Stomach (tissue), 9 donors: ENCODE measurements around the gene ZMYND8. TPM values are rescaled to one million over a fixed set of nuclear protein-coding genes. Genes with fewer than 3 reads are reported as not detected.
A peak's percentile ranks its signal among the peaks of the same experiment; 100 is the strongest.

Experiments
- DNase-seq, 2 donors: peaks; one replicate each; pipeline versions ENCODE4 v3.0.0 to v3.0.0-alpha.2; 2013 to 2019
- H3K27ac ChIP-seq, 5 donors: fragments of 200-600 bp in 4 of 5; sonication (generic) in 4 of 5; one replicate each; pipeline ENCODE4 v1.5.1; 2013 to 2019; ENCODE audit warnings: mild to moderate bottlenecking in 1 of 5, moderate library complexity in 1 of 5
- H3K27me3 ChIP-seq, 3 donors: fragments of 200-600 bp; sonication (generic); one replicate each; pipeline ENCODE4 v1.5.1; 2017 to 2019; ENCODE audit warnings: mixed run types in 1 of 3
- H3K36me3 ChIP-seq, 4 donors: fragments of 200-600 bp; sonication (generic); 1 replicate in 3 of 4; 2 replicates in 1 of 4; pipeline ENCODE4 v1.5.1; 2016 to 2019
- H3K4me1 ChIP-seq, 4 donors: fragments of 200-600 bp; sonication (generic); one replicate each; pipeline ENCODE4 v1.5.1; 2016 to 2019
- H3K4me3 ChIP-seq, 4 donors: fragments of 200-600 bp; sonication (generic) in 3 of 4; one replicate each; pipeline ENCODE4 v1.5.1; 2016 to 2019; ENCODE audit warnings: mild to moderate bottlenecking in 1 of 4
- H3K9me3 ChIP-seq, 4 donors: fragments of 200-600 bp; sonication (generic); one replicate each; pipeline ENCODE4 v1.5.1; 2016 to 2019
- CTCF ChIP-seq, 7 experiments: fragments of 450-650 bp in 4 of 7; fragments of 200-600 bp in 3 of 7; sonication (generic) in 3 of 7; IDR thresholded peaks; one replicate each; pipeline ENCODE4 v1.5.1; 2016 to 2019; ENCODE audit warnings: antibody characterized with exemption in 7 of 7, control low read depth in 2 of 7, mild to moderate bottlenecking in 1 of 7
- EP300 ChIP-seq: sonication (generic); formaldehyde crosslinking; IDR thresholded peaks from one replicate; pipeline ENCODE4 v1.6.1; 2017; ENCODE audit warnings: antibody characterized with exemption
- POLR2A ChIP-seq, 4 donors: fragments of 450-650 bp; IDR thresholded peaks; one replicate each; pipeline ENCODE4 v1.6.1; 2016; ENCODE audit warnings: antibody characterized with exemption in 4 of 4, control low read depth in 2 of 4, mild to moderate bottlenecking in 1 of 4, moderate library complexity in 1 of 4
- POLR2AphosphoS5 ChIP-seq, 3 donors: sonication (generic); formaldehyde crosslinking; IDR thresholded peaks; one replicate each; pipeline ENCODE4 v1.6.1; 2016; ENCODE audit warnings: antibody characterized with exemption in 3 of 3
- WGBS, 5 donors: extraction: QIAGEN DNeasy Blood & Tissue Kit in 3 of 5; methylation state at CpG; one replicate each; pipeline versions ENCODE4 v1.1.5 to v1.1.7; 2013 to 2018; 5-methylcytosine and 5-hydroxymethylcytosine counted together
- intact Hi-C: fragments of 100-400 bp; cut with DNase I; formaldehyde crosslinking; loops from one replicate; pipeline ENCODE4 v1.15.1; 2023; ENCODE audit warnings: low total_unique reads
- polyA plus RNA-seq, 3 donors: library from polyadenylated mRNA; stranded (reverse); fragments of 200-250 nt; gene quantifications; one replicate each; pipeline ENCODE4 v1.2.3, GENCODE V29; 2013
- total RNA-seq, 5 donors: library from RNA; depleted of rRNA; stranded (reverse); fragments of >200 nt; gene quantifications; one replicate each; pipeline versions ENCODE4 v1.1.0 to v1.2.3, GENCODE V29; 2014 to 2016
- donor health status: healthy with polysubstance abuse.
- donor health status: Bipolar disorder and iron deficiency.
- donor health status: healthy.

The ZMYND8 gene
- total and polyA plus RNA-seq, 8 donors = 9.2 to 82.6 (median 39.4) TPM

- peak; percentile 38 to 88 for DNase-seq
- WGBS, 5 donors = 81 to 86% (median 83%) methylated on average over 8 of the region's 8 CpGs
- no peaks in the 10 kb centered on the region for H3K27me3 ChIP-seq
- no peaks in the 10 kb centered on the region for H3K9me3 ChIP-seq
- H3K27ac ChIP-seq = peak overlapping the region in 4 of 5 donors; percentile 63 to 87 (median 84)
- intact Hi-C loops = loop anchor here (5.0 kb wide), 1 partner anchor 109 kb away; no protein-coding TSS in a partner anchor
- TF ChIP-seq CTCF (IDR thresholded peaks at IDR 0.05) (peak in 5 of 7 experiments; percentile 69 to 99 (median 85)), POLR2AphosphoS5 (IDR thresholded peaks at IDR 0.05) (peak in 1 of 3 donors; percentile 73), POLR2A (IDR thresholded peaks at IDR 0.05) (no peak), EP300 (no peak)
- peaks cover 35 to 59% (median 45%) of the 10 kb centered on the region in 4 donors for H3K4me1 ChIP-seq
- peaks cover 21 to 77% (median 62%) of the 10 kb centered on the region in 4 donors for H3K36me3 ChIP-seq
- H3K4me3 ChIP-seq = no peak overlapping the region
Measured at GRCh38 chr20:47272893-47273590, 83.5 kb downstream of the ZMYND8 start.

DNA sequence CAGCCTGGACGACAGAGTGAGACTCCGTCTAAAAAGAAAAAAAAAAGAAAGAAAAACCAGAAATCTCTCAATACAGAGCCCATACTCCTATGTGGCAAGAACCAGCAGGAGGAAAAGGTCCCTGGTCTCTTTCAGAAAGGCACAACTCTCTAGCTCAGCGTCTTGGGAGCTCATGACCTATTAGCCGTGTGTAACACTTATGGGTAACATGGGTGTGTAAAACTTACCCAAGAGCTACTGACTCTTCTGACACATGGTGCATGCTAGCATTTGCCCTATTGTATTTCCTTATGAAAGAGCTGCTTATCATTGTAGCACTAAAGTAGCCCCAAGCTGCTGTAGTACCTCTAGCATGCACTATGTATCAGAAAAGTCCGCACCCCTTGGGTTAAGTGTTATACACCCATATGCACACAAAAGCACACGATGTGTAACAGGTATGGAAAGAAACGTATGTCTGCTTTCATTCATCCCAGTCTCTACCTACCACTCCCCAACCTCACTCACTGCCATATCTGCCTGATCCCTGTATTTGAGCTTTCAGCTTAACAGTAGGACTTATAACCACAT lies 85.4 kb downstream of the ZMYND8 start:
- DNase-seq = peak in 1 of 2 donors; percentile 47
- Histone ChIP-seq H3K4me1 (peaks cover 27 to 42% (median 32%) of the 10 kb centered on the region in 4 donors), H3K27me3 (no peaks in the 10 kb centered on the region), H3K27ac (peak overlapping the region in 3 of 5 donors; percentile 10 to 87 (median 53)), H3K36me3 (peaks cover 15 to 74% (median 70%) of the 10 kb centered on the region in 4 donors), H3K9me3 (no peaks in the 10 kb centered on the region), H3K4me3 (no peak overlapping the region)
- intact Hi-C loops = loop anchor here (5.0 kb wide), 1 partner anchor 111 kb away; no protein-coding TSS in a partner anchor
- TF ChIP-seq CTCF (IDR thresholded peaks at IDR 0.05) (no peak), POLR2A (IDR thresholded peaks at IDR 0.05) (no peak), EP300 (no peak), POLR2AphosphoS5 (IDR thresholded peaks at IDR 0.05) (no peak)
- 58 to 88% (median 76%) methylated on average over 7 of the region's 7 CpGs for WGBS, 5 donors

DNA sequence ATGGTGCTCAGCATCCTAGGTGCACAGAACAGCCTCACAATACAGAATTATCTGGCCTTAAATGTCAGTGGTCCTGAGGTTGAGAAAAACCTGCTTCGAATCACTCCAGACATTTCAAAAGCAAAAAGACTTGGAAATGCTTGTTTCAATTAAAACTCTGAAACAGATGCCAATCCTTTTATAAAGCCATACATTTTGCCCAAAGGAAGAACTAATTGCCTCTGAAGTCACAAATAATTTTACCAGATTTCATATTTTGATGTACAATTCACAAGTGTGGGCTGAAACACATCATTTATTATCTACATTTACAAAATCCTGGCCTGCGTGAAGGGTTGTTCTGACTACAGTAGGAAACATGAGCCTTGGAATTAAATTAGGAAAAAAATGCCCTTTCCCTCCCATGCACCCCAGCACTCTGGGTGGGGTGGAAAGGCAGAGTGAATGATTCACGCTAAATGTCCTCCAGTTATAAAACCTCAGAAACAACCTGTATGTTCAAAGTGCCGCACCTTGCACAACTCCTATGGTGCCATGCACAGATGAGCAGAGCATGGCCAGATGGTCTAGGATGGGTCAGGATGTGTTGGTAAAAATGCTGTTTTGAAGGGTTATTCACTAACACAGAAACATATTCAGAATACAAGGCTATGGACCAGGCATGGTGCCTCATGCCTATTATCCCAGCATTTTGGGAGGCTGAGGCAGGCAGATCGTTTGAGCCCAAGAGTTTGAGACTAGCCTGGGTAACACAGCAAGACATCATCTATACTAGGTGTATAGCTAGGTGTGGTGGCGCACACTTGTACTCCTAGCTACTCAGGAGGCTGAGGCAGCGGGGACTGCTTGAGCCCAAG lies 87.0 kb downstream of the ZMYND8 start:
- Histone ChIP-seq H3K4me1 (peaks cover 14 to 26% (median 18%) of the 10 kb centered on the region in 4 donors), H3K36me3 (peaks cover 8 to 81% (median 73%) of the 10 kb centered on the region in 4 donors), H3K27ac (peak overlapping the region in 1 of 5 donors; percentile 17), H3K4me3 (no peak overlapping the region), H3K27me3 (no peaks in the 10 kb centered on the region), H3K9me3 (no peaks in the 10 kb centered on the region)
- WGBS, 5 donors = 83 to 95% (median 92%) methylated on average over 7 of the region's 7 CpGs
- DNase-seq = no peak
- intact Hi-C loops = loop anchor here (5.0 to 10.0 kb wide), 2 partner anchors 113 to 355 kb away; no protein-coding TSS in a partner anchor
- TF ChIP-seq EP300 = no peak

DNA sequence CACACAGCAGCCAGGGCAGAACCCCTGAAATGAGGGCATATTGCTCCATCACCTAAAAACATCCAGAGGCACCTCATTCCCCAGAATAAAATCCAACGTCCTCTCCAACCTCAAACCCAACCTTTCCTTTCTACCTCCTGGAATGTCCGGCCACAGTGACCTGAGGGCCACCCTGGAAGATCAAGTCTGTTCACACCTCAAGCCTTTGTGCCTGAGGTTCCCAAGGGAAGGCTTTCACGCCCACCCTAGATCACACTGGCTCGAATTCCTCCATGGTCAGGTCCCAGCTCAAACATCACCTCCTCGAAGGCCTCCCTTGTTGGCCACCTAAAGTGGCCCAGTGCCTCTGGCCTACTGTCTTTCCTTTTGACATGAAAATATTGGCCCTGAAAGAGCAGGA lies 88.9 kb downstream of the ZMYND8 start:
- intact Hi-C loops = loop anchor here (10.0 kb wide), 1 partner anchor 357 kb away; no protein-coding TSS in a partner anchor
- peaks cover 8 to 95% (median 86%) of the 10 kb centered on the region in 4 donors for H3K36me3 ChIP-seq
- TF ChIP-seq POLR2A (IDR thresholded peaks at IDR 0.05) (no peak), POLR2AphosphoS5 (IDR thresholded peaks at IDR 0.05) (no peak), EP300 (no peak)
- H3K4me3 ChIP-seq = no peak overlapping the region
- H3K27ac ChIP-seq = no peak overlapping the region
- H3K27me3 ChIP-seq = no peaks in the 10 kb centered on the region
- H3K9me3 ChIP-seq = no peaks in the 10 kb centered on the region
- WGBS, 5 donors = 71 to 88% (median 82%) methylated on average over 5 of the region's 5 CpGs
- no peak for DNase-seq
- peaks cover 0 to 21% (median 16%) of the 10 kb centered on the region in 4 donors for H3K4me1 ChIP-seq
